ENCODE data around the gene BLOC1S5.

DNA sequence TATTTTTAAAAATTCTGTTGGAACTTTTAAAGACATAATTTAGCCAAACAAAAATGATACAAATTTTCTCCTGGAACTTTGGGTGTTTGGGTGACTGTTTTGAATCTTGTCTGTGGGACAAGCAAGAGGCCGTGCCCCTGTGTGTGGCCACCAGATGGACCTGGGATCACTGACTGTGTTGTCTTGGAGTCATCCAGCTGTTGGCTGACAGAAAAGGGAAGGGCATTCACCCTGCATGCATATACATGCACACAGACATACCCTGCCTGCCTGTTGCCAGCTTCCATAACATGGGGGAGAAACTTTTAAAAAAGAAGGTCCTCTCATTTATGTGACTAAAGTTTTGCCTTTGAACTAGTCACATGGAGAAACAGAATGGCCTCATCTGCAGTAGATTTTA, 72.7 kb downstream of the BLOC1S5 start:
- TF ChIP-seq, protein P1, sequence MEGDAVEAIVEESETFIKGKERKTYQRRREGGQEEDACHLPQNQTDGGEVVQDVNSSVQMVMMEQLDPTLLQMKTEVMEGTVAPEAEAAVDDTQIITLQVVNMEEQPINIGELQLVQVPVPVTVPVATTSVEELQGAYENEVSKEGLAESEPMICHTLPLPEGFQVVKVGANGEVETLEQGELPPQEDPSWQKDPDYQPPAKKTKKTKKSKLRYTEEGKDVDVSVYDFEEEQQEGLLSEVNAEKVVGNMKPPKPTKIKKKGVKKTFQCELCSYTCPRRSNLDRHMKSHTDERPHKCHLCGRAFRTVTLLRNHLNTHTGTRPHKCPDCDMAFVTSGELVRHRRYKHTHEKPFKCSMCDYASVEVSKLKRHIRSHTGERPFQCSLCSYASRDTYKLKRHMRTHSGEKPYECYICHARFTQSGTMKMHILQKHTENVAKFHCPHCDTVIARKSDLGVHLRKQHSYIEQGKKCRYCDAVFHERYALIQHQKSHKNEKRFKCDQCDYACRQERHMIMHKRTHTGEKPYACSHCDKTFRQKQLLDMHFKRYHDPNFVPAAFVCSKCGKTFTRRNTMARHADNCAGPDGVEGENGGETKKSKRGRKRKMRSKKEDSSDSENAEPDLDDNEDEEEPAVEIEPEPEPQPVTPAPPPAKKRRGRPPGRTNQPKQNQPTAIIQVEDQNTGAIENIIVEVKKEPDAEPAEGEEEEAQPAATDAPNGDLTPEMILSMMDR (IDR thresholded peaks at IDR 0.05): no peak
- no peak for TF ChIP-seq EZH2 (IDR thresholded peaks at IDR 0.05)
